ENCODE measurements around the gene GZMM.

DNA sequence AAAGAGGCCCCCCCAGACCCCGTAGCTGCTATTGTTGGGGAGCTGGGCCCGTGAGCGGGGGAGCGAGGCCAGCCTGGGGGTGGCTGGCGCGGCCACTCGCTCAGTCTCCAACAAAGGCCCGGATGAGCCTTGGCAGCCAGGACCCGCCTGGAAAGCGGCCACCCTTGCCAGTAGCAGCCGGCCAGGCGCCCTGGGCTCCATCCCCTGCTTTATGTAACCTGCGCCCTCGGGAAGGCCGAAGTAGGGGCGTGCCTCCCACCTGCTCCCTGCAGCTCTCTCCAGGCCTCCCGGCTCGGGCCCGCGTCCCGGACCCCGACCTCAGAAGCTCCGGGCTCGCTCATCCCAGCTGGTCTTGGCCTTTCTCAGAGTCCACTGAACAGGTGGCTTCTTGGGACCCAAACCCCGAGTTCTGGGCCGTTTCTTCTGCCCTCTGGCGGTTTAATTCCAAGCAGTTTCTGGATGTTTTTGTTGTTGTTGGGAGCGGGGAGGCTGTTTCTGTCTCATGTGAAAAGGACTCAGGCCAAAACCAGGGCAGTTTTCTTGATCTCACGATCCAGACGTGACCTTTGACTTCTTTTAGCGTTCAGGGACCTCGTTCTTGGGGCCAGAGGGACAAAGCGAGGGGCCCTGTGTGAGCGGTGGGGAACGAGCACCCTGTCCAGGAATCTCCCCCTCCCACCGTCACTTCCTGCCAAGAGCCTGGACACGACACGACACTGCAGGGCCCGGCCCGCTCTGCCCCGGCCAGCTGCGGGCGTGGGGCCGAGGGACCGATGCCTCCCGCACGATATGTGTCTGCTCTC lies 11.1 kb upstream of the GZMM start:
- TF ChIP-seq CTCF (IDR thresholded peaks at IDR 0.05): peak; percentile 36 to 57 (median 45)
- no peak for TF ChIP-seq POLR2A (IDR thresholded peaks at IDR 0.05)

Data from right lobe of liver (tissue), 4 donors.